ENCODE data around the gene GSTM1.
"Not testable (repeated sequence)": the region's sequence is repeated elsewhere in the genome, so short reads cannot be mapped to it uniquely, and the experiment has no call there.

GSTM1 gene

GRCh38 chr1:109657395-109657794, 30.2 kb upstream of the GSTM1 start:
- in situ Hi-C loops (cut with HindIII; ENCODE audit: low pct_ligation_motif_present, low sequenced_read_pairs): loop anchor here (10.0 kb wide), 1 partner anchor 107 kb away; the partner anchor contains the start of gene EPS8L3
- no peak overlapping the region for H3K4me3 ChIP-seq (ENCODE audit: low read depth, low read length)
- H3K27me3 ChIP-seq (replicated peaks): no peaks in the 10 kb centered on the region
- H3K27ac ChIP-seq: no peak overlapping the region
- no peak for TF ChIP-seq CTCF (IDR thresholded peaks at IDR 0.05; ENCODE audit: low read depth, low read length, missing control alignments)
- H3K36me3 ChIP-seq (replicated peaks): no peaks in the 10 kb centered on the region
- no peak for DNase-seq

GRCh38 chr1:109657970-109658369, 29.6 kb upstream of the GSTM1 start:
- in situ Hi-C loops (cut with HindIII; ENCODE audit: low pct_ligation_motif_present, low sequenced_read_pairs): loop anchor here (10.0 kb wide), 1 partner anchor 107 kb away; the partner anchor contains the start of gene EPS8L3
- H3K27me3 ChIP-seq (replicated peaks): no peaks in the 10 kb centered on the region
- no peak overlapping the region for H3K4me3 ChIP-seq (ENCODE audit: low read depth, low read length)
- no peaks in the 10 kb centered on the region for H3K36me3 ChIP-seq (replicated peaks)
- no peak for DNase-seq
- no peak overlapping the region for H3K27ac ChIP-seq
- TF ChIP-seq CTCF (IDR thresholded peaks at IDR 0.05; ENCODE audit: low read depth, low read length, missing control alignments): no peak

GRCh38 chr1:109658533-109659042, 29.0 kb upstream of the GSTM1 start:
- no peak overlapping the region for H3K27ac ChIP-seq
- H3K27me3 ChIP-seq (replicated peaks): no peaks in the 10 kb centered on the region
- no peak overlapping the region for H3K4me3 ChIP-seq (ENCODE audit: low read depth, low read length)
- no peaks in the 10 kb centered on the region for H3K36me3 ChIP-seq (replicated peaks)
- TF ChIP-seq CTCF (IDR thresholded peaks at IDR 0.05; ENCODE audit: low read depth, low read length, missing control alignments): no peak
- in situ Hi-C loops (cut with HindIII; ENCODE audit: low pct_ligation_motif_present, low sequenced_read_pairs): loop anchor here (10.0 kb wide), 1 partner anchor 106 kb away; the partner anchor contains the start of gene EPS8L3
- DNase-seq: no peak

- Histone ChIP-seq H3K27me3 (replicated peaks) (no peaks in the 10 kb centered on the region), H3K27ac (no peak overlapping the region), H3K4me3 (ENCODE audit: low read depth, low read length) (no peak overlapping the region), H3K36me3 (replicated peaks) (no peaks in the 10 kb centered on the region)
- in situ Hi-C loops (cut with HindIII; ENCODE audit: low pct_ligation_motif_present, low sequenced_read_pairs): loop anchor here (10.0 kb wide), 1 partner anchor 106 kb away; the partner anchor contains the start of gene EPS8L3
- no peak for DNase-seq
- TF ChIP-seq CTCF (IDR thresholded peaks at IDR 0.05; ENCODE audit: low read depth, low read length, missing control alignments): no peak
Measured at GRCh38 chr1:109659145-109659544, 28.5 kb upstream of the GSTM1 start.

- H3K36me3 ChIP-seq (replicated peaks): no peaks in the 10 kb centered on the region
- no peak for TF ChIP-seq CTCF (IDR thresholded peaks at IDR 0.05; ENCODE audit: low read depth, low read length, missing control alignments)
- in situ Hi-C loops (cut with HindIII; ENCODE audit: low pct_ligation_motif_present, low sequenced_read_pairs): loop anchor here (10.0 kb wide), 1 partner anchor 105 kb away; the partner anchor contains the start of gene EPS8L3
- DNase-seq: no peak
- H3K27ac ChIP-seq: no peak overlapping the region
- H3K27me3 ChIP-seq (replicated peaks): no peaks in the 10 kb centered on the region
- no peak overlapping the region for H3K4me3 ChIP-seq (ENCODE audit: low read depth, low read length)
Measured at GRCh38 chr1:109659997-109660690, 27.5 kb upstream of the GSTM1 start.

- H3K27me3 ChIP-seq (replicated peaks); DNase-seq; H3K36me3 ChIP-seq (replicated peaks); H3K4me3 ChIP-seq (ENCODE audit: low read depth, low read length); in situ Hi-C loops (cut with HindIII; ENCODE audit: low pct_ligation_motif_present, low sequenced_read_pairs); H3K27ac ChIP-seq: not testable (repeated sequence)
Measured at GRCh38 chr1:109660691-109661026, 27.0 kb upstream of the GSTM1 start.

All from brain microvascular endothelial cell (primary cell).